Spleen (tissue), 7 donors: ENCODE measurements around the gene ZSCAN5C.
"Not testable (repeated sequence)": the region's sequence is repeated elsewhere in the genome, so short reads cannot be mapped to it uniquely, and the experiment has no call there.

Experiments used
- CTCF ChIP-seq, 11 experiments: fragments of 200-600 bp in 7 of 11; fragments of 450-650 bp in 4 of 11; sonication (generic) in 4 of 11; IDR thresholded peaks in 8 of 11; conservative IDR thresholded peaks in 3 of 11; 1 replicate in 7 of 11; 2 replicates in 4 of 11; pipeline versions ENCODE4 v1.4.0 to v1.8.0; 2016 to 2021; ENCODE audit warnings: antibody characterized with exemption in 11 of 11, inconsistent platforms in 4 of 11, mild to moderate bottlenecking in 1 of 11
- POLR2A ChIP-seq, 3 donors: fragments of 450-650 bp; IDR thresholded peaks; one replicate each; pipeline ENCODE4 v1.5.1; 2017; ENCODE audit warnings: antibody characterized with exemption in 3 of 3, mild to moderate bottlenecking in 1 of 3
- POLR2AphosphoS5 ChIP-seq, 3 donors: sonication (generic); formaldehyde crosslinking; IDR thresholded peaks; one replicate each; pipeline ENCODE4 v1.5.1; 2017; ENCODE audit warnings: antibody characterized with exemption in 3 of 3
- donor health status: DM: no; HTN: no; CAD: no; lungs with moderate emphysema.
- donor health status: DM: no; HTN: no; CAD: no.
- donor health status: DM: no; HTN: no; CAD: no.

- TF ChIP-seq CTCF (IDR thresholded peaks at IDR 0.05 in 8 of 11, conservative IDR thresholded peaks at IDR 0.05 in 3 of 11); POLR2A (IDR thresholded peaks at IDR 0.05); POLR2AphosphoS5 (IDR thresholded peaks at IDR 0.05): not testable (repeated sequence)
Observed at GRCh38 chr19:56207581-56207980, 5.5 kb downstream of the ZSCAN5C start.
